Nasal cavity respiratory epithelium epithelial cell of viscerocranial mucosa (primary cell): ENCODE measurements around the gene DLX1. TPM values are rescaled to one million over a fixed set of nuclear protein-coding genes. Genes with fewer than 3 reads are reported as not detected.

Source experiments
- total RNA-seq: library from RNA; depleted of rRNA; stranded (reverse); fragments of >200 nt; gene quantifications from 2 replicates; pipeline ENCODE4 v1.2.3, GENCODE V29; 2014

DLX1 gene
- total RNA-seq: 0.14 and 0.68 TPM in 2 replicates

DNA sequence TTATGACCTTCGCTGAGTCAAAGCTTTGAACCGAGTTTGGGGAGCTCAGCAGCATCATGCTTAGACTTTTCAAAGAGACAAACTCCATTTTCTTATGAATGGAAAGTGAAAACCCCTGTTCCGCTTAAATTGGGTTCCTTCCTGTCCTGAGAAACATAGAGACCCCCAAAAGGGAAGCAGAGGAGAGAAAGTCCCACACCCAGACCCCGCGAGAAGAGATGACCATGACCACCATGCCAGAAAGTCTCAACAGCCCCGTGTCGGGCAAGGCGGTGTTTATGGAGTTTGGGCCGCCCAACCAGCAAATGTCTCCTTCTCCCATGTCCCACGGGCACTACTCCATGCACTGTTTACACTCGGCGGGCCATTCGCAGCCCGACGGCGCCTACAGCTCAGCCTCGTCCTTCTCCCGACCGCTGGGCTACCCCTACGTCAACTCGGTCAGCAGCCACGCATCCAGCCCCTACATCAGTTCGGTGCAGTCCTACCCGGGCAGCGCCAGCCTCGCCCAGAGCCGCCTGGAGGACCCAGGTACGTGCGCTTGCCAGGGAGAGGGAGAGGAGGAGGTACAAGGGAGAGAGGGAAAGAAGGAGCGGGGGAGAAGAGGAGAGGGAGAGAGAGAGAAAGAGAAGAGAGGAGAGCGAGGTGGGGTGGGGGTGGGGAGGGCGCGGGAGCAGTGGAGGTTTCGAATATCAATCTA is at the start of gene DLX1:
Gene DLX1, plus strand, starts transcription at position 48 of the 700 bp plus-strand sequence. Its CDS starts 171 bp downstream, at position 219.

GRCh38 chr2:172102391-172103359 is 17.4 kb downstream of the DLX1 start, which contains the start of gene DLX2:
Gene DLX2, minus strand, starts transcription at chr2:172102900. Its CDS starts 362 bp downstream, at chr2:172102538.

Other genes starting within 250 kb of the DLX1 start
- gene SLC25A12, start 191.3 kb upstream of the DLX1 start, total RNA-seq: 9.9 and 19.1 TPM in 2 replicates
- gene HAT1, start 163.0 kb upstream of the DLX1 start, total RNA-seq: 32.2 and 43.7 TPM in 2 replicates
- 4.4 and 8.3 TPM in 2 replicates for gene METAP1D, start 85.6 kb upstream of the DLX1 start, total RNA-seq
- gene DLX2, start 17.4 kb downstream of the DLX1 start, total RNA-seq: 0.28 and 0.34 TPM in 2 replicates